Gastroesophageal sphincter (tissue), 4 donors: ENCODE results near the gene SUPT7L. TPM values are rescaled to one million over a fixed set of nuclear protein-coding genes. Genes with fewer than 3 reads are reported as not detected.
A peak's percentile ranks its signal among the peaks of the same experiment; 100 is the strongest.

Source experiments
- ATAC-seq: fragments of 150-250 bp; one replicate; pipeline ENCODE4 v1.9.1; 2016; ENCODE audit warnings: mild to moderate bottlenecking, moderate library complexity
- H3K27ac ChIP-seq, 4 donors: fragments of 200-600 bp; sonication (generic) in 3 of 4; 1 replicate in 3 of 4; 2 replicates in 1 of 4; pipeline ENCODE4 v1.5.1; 2016 to 2019
- H3K27me3 ChIP-seq: fragments of 200-600 bp; sonication (generic); one replicate; pipeline ENCODE4 v1.5.1; 2019
- H3K36me3 ChIP-seq, 2 donors: fragments of 200-600 bp; sonication (generic); one replicate each; pipeline ENCODE4 v1.5.1; 2019; ENCODE audit warnings: control low read depth in 1 of 2
- H3K4me1 ChIP-seq, 3 donors: fragments of 200-600 bp; sonication (generic); 1 replicate in 2 of 3; 2 replicates in 1 of 3; pipeline ENCODE4 v1.5.1; 2016 to 2019; ENCODE audit warnings: control low read depth in 2 of 3
- H3K4me3 ChIP-seq, 2 donors: fragments of 200-600 bp; sonication (generic); one replicate each; pipeline ENCODE4 v1.5.1; 2019; ENCODE audit warnings: mild to moderate bottlenecking in 1 of 2, moderate library complexity in 1 of 2
- H3K9me3 ChIP-seq, 3 donors: fragments of 200-600 bp; sonication (generic); one replicate each; pipeline ENCODE4 v1.5.1; 2017 to 2019; ENCODE audit warnings: control low read depth in 2 of 3
- CTCF ChIP-seq, 4 experiments: fragments of 200-600 bp in 2 of 4; fragments of 450-650 bp in 2 of 4; sonication (generic) in 1 of 4; IDR thresholded peaks; one replicate each; pipeline ENCODE4 v1.5.1; 2017 to 2019; ENCODE audit warnings: antibody characterized with exemption in 4 of 4, mild to moderate bottlenecking in 2 of 4, moderate library complexity in 2 of 4
- EP300 ChIP-seq: sonication (generic); formaldehyde crosslinking; IDR thresholded peaks from one replicate; pipeline ENCODE4 v1.6.1; 2017; ENCODE audit warnings: antibody characterized with exemption, mild to moderate bottlenecking
- POLR2A ChIP-seq, 2 donors: fragments of 450-650 bp; IDR thresholded peaks; one replicate each; pipeline ENCODE4 v1.6.1; 2017; ENCODE audit warnings: antibody characterized with exemption in 2 of 2, mild to moderate bottlenecking in 2 of 2, moderate library complexity in 1 of 2
- POLR2AphosphoS5 ChIP-seq: sonication (generic); formaldehyde crosslinking; IDR thresholded peaks from one replicate; pipeline ENCODE4 v1.6.1; 2017; ENCODE audit warnings: antibody characterized with exemption
- WGBS, 2 donors: methylation state at CpG; one replicate each; pipeline ENCODE4 v1.1.5; 2018; ENCODE audit warnings: low coverage in 1 of 2; 5-methylcytosine and 5-hydroxymethylcytosine counted together
- total RNA-seq, 4 donors: library from RNA; depleted of rRNA; stranded (reverse); fragments of >200 nt; gene quantifications; one replicate each; pipeline ENCODE4 v1.1.0, GENCODE V29; 2016

SUPT7L gene
- total RNA-seq, result 10 to 100 TPM; 15.1 to 31.9 (median 25.6) TPM

GRCh38 chr2:27663285-27664153 lies at the start of gene SUPT7L, which contains the start of gene SLC4A1AP:
Gene SUPT7L (minus strand): TSS chr2:27663614. CDS start chr2:27662192, 1,422 bp downstream.
Gene SLC4A1AP (plus strand): TSS chr2:27663889. CDS start chr2:27663915, 26 bp downstream.
- H3K27ac ChIP-seq, result peak within 1 kb of the TSS; percentile 71 to 94 (median 87)
- WGBS, 2 donors, result 0% methylated on average over 11 to 15 of the region's 56 CpGs
- no peaks in the 10 kb centered on the region for H3K27me3 ChIP-seq
- H3K36me3 ChIP-seq, result peaks cover 0 to 55% of the 10 kb centered on the region in 2 donors
- H3K4me3 ChIP-seq, result peak within 1 kb of the TSS; percentile 88 to 91
- H3K4me1 ChIP-seq, result peaks cover 4 to 49% (median 11%) of the 10 kb centered on the region in 3 donors
- TF ChIP-seq CTCF (IDR thresholded peaks at IDR 0.05), result no peak
- peak; percentile 49 for TF ChIP-seq POLR2AphosphoS5
- peak; percentile 83 for ATAC-seq
- no peaks in the 10 kb centered on the region for H3K9me3 ChIP-seq

DNA sequence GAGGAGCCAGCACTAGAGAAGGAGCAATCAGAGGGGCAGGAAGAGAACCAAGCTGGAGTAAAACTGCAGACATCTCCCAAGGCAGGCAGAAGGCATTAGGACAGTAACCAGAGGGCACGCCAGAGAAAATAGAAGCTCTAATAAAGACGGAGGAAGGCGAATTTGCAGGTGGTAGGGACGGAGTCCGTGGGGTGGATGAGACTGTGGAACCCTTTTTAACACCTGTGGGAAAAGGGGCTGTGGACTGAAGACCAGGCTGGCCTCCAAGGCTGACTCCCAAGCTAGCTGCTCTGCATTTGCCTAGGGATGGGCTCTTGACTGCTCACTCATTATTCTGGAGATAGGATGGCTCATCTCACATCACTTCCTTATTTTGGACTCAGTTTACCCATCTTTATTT lies 49.8 kb upstream of the SUPT7L start:
- WGBS, 2 donors, result 92 to 95% methylated on average over 5 of the region's 5 CpGs
- no peak for ATAC-seq
- no peaks in the 10 kb centered on the region for H3K9me3 ChIP-seq
- H3K27ac ChIP-seq, result no peak overlapping the region
- no peak for TF ChIP-seq EP300
- no peaks in the 10 kb centered on the region for H3K27me3 ChIP-seq
- H3K4me1 ChIP-seq, result peaks cover 0 to 39% (median 4%) of the 10 kb centered on the region in 3 donors
- no peaks in the 10 kb centered on the region for H3K36me3 ChIP-seq
- no peak overlapping the region for H3K4me3 ChIP-seq

GRCh38 chr2:27712522-27712921 lies 49.1 kb upstream of the SUPT7L start:
- H3K4me1 ChIP-seq, result peaks cover 0 to 46% (median 10%) of the 10 kb centered on the region in 3 donors
- TF ChIP-seq CTCF (IDR thresholded peaks at IDR 0.05) (no peak), EP300 (no peak), POLR2AphosphoS5 (no peak)

DNA sequence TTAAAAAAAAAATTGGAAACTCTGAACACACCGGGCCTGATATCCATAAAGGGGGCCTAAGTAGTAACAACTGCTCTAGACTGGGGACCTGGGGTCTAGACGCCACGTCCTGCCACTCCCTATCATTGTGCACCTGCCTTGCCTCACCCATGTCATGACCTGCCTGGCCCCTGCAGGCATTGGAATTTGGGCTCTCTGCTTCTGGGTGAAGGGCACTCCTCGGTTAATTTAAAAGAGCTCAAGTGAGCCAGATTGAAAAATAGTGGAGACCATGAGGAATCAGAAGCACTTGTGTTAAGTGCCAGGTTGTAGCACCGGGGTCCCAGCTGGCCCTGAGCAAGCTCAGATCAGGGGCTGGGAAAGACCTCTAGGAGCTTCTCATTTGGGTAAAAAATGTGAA lies 48.4 kb upstream of the SUPT7L start:
- 80 to 91% methylated on average over 3 of the region's 5 CpGs for WGBS, 2 donors
- ATAC-seq, result no peak
- TF ChIP-seq CTCF (IDR thresholded peaks at IDR 0.05) (no peak), EP300 (no peak), POLR2A (IDR thresholded peaks at IDR 0.05) (no peak), POLR2AphosphoS5 (no peak)
- Histone ChIP-seq H3K4me3 (no peak overlapping the region), H3K27ac (no peak overlapping the region), H3K27me3 (no peaks in the 10 kb centered on the region), H3K9me3 (no peaks in the 10 kb centered on the region), H3K4me1 (peaks cover 0 to 50% (median 14%) of the 10 kb centered on the region in 3 donors), H3K36me3 (no peaks in the 10 kb centered on the region)

More at GRCh38 chr2:27712522-27712921, 49.1 kb upstream of the SUPT7L start:
- Histone ChIP-seq H3K4me3 (no peak overlapping the region), H3K27me3 (no peaks in the 10 kb centered on the region), H3K9me3 (no peaks in the 10 kb centered on the region), H3K27ac (no peak overlapping the region), H3K36me3 (no peaks in the 10 kb centered on the region)
- ATAC-seq, result no peak
- WGBS, 2 donors, result 100% methylated on average over 1 of the region's 1 CpG

DNA sequence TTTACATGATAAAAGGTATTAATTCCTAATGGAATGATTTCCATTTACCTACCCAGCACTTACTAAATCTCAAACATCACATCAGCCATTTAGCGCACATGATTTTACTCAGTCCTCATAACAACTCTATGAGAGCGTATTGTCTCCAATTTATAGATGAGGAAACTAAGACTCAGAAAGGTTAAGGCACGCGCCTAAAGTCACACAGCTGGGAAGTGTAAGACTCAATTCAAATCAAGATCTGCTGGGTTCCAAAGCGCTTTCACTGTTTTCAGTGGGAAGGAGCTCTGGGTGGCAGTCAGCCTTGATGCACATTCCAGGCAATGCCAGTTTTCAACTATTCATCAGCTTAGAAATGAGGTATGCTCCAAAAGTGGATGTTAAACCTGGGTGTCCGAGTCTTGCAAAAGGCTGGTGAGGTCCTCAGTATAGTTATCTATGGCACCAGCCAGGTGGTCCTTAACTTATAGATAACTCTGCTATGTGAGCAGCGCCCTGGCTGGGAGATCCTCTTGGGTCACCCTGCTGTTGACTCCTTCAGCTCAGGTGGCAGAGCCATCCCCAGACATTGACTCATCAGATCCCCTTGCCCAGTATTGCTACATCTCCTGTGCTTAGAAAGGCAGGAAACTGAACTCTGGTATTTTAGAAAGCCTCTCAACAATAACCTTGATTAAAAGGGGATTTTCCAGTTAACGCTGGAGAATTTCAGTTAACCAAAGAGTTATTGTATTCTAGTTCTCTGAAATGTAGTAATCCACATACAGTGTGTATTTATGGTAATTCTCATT lies 47.4 kb upstream of the SUPT7L start:
- Histone ChIP-seq H3K27ac (peak overlapping the region in 1 of 4 donors; percentile 44), H3K27me3 (no peaks in the 10 kb centered on the region), H3K4me3 (no peak overlapping the region), H3K36me3 (no peaks in the 10 kb centered on the region), H3K9me3 (no peaks in the 10 kb centered on the region), H3K4me1 (peaks cover 1 to 50% (median 19%) of the 10 kb centered on the region in 3 donors)
- TF ChIP-seq POLR2A (IDR thresholded peaks at IDR 0.05), result no peak
- no peak for TF ChIP-seq CTCF (IDR thresholded peaks at IDR 0.05)
- no peak for TF ChIP-seq POLR2AphosphoS5
- TF ChIP-seq EP300, result no peak
- ATAC-seq, result no peak
- WGBS, 2 donors, result 88 to 94% methylated on average over 6 to 8 of the region's 8 CpGs
